Measurements from ENCODE around the gene TXN2. TPM values are rescaled to one million over a fixed set of nuclear protein-coding genes. Genes with fewer than 3 reads are reported as not detected.

The TXN2 gene
- total and polyA plus RNA-seq, 2 experiments from 2014 or later = 83.1 to 193 TPM

DNA sequence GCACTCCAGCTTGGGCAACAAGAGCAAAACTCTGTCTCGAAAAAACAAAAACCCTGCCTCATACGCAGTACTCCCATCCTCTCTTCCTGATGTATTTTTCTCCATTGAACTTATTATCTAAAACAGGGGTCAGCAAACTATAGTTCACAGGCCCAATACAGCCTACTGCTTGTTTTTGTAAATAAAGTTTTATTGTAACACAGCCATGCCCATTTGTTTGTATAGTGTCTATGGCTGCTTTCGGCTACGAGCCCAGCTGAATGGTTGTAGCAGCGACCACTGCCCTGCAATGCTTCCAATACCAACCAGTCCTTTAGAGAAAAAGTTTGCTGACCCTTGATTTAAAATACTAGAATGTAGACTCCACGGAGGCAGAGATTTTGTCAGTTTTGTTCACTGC, 6.1 kb downstream of the TXN2 start:
- H3K4me1 ChIP-seq (ENCODE audit: low read depth) = no peaks in the 10 kb centered on the region
- no peak for DNase-seq (ENCODE audit: low read depth in 1 of 2, low spot score in 1 of 2)
- no peak overlapping the region for H3K27ac ChIP-seq
- H3K36me3 ChIP-seq = peaks cover 26% of the 10 kb centered on the region
- TF ChIP-seq, protein P1, sequence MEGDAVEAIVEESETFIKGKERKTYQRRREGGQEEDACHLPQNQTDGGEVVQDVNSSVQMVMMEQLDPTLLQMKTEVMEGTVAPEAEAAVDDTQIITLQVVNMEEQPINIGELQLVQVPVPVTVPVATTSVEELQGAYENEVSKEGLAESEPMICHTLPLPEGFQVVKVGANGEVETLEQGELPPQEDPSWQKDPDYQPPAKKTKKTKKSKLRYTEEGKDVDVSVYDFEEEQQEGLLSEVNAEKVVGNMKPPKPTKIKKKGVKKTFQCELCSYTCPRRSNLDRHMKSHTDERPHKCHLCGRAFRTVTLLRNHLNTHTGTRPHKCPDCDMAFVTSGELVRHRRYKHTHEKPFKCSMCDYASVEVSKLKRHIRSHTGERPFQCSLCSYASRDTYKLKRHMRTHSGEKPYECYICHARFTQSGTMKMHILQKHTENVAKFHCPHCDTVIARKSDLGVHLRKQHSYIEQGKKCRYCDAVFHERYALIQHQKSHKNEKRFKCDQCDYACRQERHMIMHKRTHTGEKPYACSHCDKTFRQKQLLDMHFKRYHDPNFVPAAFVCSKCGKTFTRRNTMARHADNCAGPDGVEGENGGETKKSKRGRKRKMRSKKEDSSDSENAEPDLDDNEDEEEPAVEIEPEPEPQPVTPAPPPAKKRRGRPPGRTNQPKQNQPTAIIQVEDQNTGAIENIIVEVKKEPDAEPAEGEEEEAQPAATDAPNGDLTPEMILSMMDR (IDR thresholded peaks at IDR 0.05; ENCODE audit: low read depth, low read length) = no peak
- H3K9me3 ChIP-seq (ENCODE audit: low read depth) = no peaks in the 10 kb centered on the region
- no peak overlapping the region for H3K4me3 ChIP-seq
- no peaks in the 10 kb centered on the region for H3K27me3 ChIP-seq

GRCh38 chr22:36472689-36473088, 8.8 kb downstream of the TXN2 start:
- H3K36me3 ChIP-seq = peaks cover 24% of the 10 kb centered on the region
- DNase-seq (ENCODE audit: low read depth in 1 of 2, low spot score in 1 of 2) = no peak
- H3K27me3 ChIP-seq = no peaks in the 10 kb centered on the region
- H3K4me3 ChIP-seq = no peak overlapping the region
- H3K9me3 ChIP-seq (ENCODE audit: low read depth) = no peaks in the 10 kb centered on the region
- no peak overlapping the region for H3K27ac ChIP-seq
- peaks cover 6% of the 10 kb centered on the region for H3K4me1 ChIP-seq (ENCODE audit: low read depth)
- TF ChIP-seq, protein P1 (IDR thresholded peaks at IDR 0.05; ENCODE audit: low read depth, low read length) = no peak

DNA sequence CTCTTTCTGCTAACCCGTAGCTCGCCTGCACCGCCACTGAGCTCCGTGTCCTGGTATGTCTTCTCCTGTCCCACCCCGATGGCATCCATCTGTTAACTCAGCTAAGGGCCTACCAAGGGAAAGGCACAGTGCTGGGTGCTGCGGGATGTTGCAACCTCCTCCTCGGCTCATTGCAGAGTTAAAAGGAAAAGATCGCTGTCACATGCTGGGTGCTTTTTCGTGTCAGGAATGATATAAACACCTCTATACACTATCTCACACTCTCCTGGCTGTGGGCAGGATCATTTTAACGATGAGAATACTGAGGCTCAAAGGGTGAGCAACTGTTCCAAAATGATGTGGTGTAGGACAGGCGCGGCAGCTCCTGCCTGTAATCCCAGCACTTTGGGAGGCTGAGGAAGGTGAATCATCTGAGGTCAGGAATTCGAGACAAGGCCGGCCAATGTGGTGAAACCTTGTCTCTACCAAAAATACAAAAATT, 10.1 kb downstream of the TXN2 start:
- no peaks in the 10 kb centered on the region for H3K9me3 ChIP-seq (ENCODE audit: low read depth)
- no peaks in the 10 kb centered on the region for H3K27me3 ChIP-seq
- TF ChIP-seq, protein P1 (IDR thresholded peaks at IDR 0.05; ENCODE audit: low read depth, low read length) = no peak
- peak in 1 of 2 donors; percentile 28 for DNase-seq (ENCODE audit: low read depth in 1 of 2, low spot score in 1 of 2)
- H3K36me3 ChIP-seq = peaks cover 16% of the 10 kb centered on the region
- no peak overlapping the region for H3K27ac ChIP-seq
- H3K4me3 ChIP-seq = no peak overlapping the region
- peaks cover 8% of the 10 kb centered on the region for H3K4me1 ChIP-seq (ENCODE audit: low read depth)

- no peak for DNase-seq (ENCODE audit: low read depth in 1 of 2, low spot score in 1 of 2)
- peaks cover 8% of the 10 kb centered on the region for H3K4me1 ChIP-seq (ENCODE audit: low read depth)
- H3K36me3 ChIP-seq = peaks cover 12% of the 10 kb centered on the region
- no peak overlapping the region for H3K27ac ChIP-seq
- TF ChIP-seq, protein P1 (IDR thresholded peaks at IDR 0.05; ENCODE audit: low read depth, low read length) = no peak
- H3K27me3 ChIP-seq = no peaks in the 10 kb centered on the region
- no peaks in the 10 kb centered on the region for H3K9me3 ChIP-seq (ENCODE audit: low read depth)
- no peak overlapping the region for H3K4me3 ChIP-seq
These were observed 10.5 kb downstream of the TXN2 start for GRCh38 chr22:36470994-36471331.

- no peaks in the 10 kb centered on the region for H3K27me3 ChIP-seq
- H3K4me3 ChIP-seq = no peak overlapping the region
- peaks cover 6% of the 10 kb centered on the region for H3K36me3 ChIP-seq
- TF ChIP-seq, protein P1 (IDR thresholded peaks at IDR 0.05; ENCODE audit: low read depth, low read length) = peak; percentile 98
- peaks cover 8% of the 10 kb centered on the region for H3K4me1 ChIP-seq (ENCODE audit: low read depth)
- H3K9me3 ChIP-seq (ENCODE audit: low read depth) = no peaks in the 10 kb centered on the region
- peak; percentile 89 to 92 for DNase-seq (ENCODE audit: low read depth in 1 of 2, low spot score in 1 of 2)
- H3K27ac ChIP-seq = peak overlapping the region; percentile 66
These were observed 11.1 kb downstream of the TXN2 start for GRCh38 chr22:36470162-36470993.

Measured in cardiac muscle cell (in vitro differentiated cells and primary cell).